ENCODE data around the gene ITGAE. TPM values are rescaled to one million over a fixed set of nuclear protein-coding genes. Genes with fewer than 3 reads are reported as not detected.

The ITGAE gene
- total and polyA plus RNA-seq, 7 donors, result 13.8 to 47.8 (median 23.6) TPM

DNA sequence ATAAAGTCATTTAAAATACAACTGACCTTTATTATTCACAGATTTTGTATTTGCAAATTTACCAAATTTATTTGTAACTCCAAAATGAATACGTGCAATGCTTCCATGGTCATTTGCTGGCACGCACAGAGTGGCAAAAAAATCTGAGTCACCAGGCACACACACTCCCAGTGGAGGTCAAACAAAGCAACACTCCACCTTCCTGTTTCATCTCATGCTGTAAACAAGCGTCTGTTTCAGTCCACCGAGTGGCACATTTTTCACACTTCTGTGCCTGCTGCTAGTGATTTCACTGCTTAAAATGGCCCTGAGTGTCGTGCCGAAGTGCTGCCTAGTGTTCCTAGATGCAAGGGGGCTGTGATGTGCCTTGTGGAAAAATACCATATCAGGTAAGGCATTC is 17.8 kb upstream of the ITGAE start:
- DNase-seq (no peak), ATAC-seq (no peak)
- Histone ChIP-seq H3K4me1 (peaks cover 17% of the 10 kb centered on the region), H3K27me3 (ENCODE audit: insufficient read depth in 3 of 3, low read length in 2 of 3) (no peaks in the 10 kb centered on the region), H3K36me3 (ENCODE audit: insufficient read depth in 1 of 2, low read depth in 1 of 2) (peaks cover 10 to 94% of the 10 kb centered on the region in 2 donors), H3K4me3 (no peak overlapping the region), H3K9me3 (no peaks in the 10 kb centered on the region), H3K27ac (no peak overlapping the region)
- intact Hi-C loops (cut with DNase I), result loop anchor here in 1 of 2 donors (5.0 kb wide), 2 partner anchors 81 to 136 kb away; no protein-coding TSS in a partner anchor
- 85 to 88% (median 87%) methylated on average over 6 of the region's 6 CpGs for WGBS, 3 donors
- TF ChIP-seq, protein P1, sequence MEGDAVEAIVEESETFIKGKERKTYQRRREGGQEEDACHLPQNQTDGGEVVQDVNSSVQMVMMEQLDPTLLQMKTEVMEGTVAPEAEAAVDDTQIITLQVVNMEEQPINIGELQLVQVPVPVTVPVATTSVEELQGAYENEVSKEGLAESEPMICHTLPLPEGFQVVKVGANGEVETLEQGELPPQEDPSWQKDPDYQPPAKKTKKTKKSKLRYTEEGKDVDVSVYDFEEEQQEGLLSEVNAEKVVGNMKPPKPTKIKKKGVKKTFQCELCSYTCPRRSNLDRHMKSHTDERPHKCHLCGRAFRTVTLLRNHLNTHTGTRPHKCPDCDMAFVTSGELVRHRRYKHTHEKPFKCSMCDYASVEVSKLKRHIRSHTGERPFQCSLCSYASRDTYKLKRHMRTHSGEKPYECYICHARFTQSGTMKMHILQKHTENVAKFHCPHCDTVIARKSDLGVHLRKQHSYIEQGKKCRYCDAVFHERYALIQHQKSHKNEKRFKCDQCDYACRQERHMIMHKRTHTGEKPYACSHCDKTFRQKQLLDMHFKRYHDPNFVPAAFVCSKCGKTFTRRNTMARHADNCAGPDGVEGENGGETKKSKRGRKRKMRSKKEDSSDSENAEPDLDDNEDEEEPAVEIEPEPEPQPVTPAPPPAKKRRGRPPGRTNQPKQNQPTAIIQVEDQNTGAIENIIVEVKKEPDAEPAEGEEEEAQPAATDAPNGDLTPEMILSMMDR (IDR thresholded peaks at IDR 0.05), result no peak

DNA sequence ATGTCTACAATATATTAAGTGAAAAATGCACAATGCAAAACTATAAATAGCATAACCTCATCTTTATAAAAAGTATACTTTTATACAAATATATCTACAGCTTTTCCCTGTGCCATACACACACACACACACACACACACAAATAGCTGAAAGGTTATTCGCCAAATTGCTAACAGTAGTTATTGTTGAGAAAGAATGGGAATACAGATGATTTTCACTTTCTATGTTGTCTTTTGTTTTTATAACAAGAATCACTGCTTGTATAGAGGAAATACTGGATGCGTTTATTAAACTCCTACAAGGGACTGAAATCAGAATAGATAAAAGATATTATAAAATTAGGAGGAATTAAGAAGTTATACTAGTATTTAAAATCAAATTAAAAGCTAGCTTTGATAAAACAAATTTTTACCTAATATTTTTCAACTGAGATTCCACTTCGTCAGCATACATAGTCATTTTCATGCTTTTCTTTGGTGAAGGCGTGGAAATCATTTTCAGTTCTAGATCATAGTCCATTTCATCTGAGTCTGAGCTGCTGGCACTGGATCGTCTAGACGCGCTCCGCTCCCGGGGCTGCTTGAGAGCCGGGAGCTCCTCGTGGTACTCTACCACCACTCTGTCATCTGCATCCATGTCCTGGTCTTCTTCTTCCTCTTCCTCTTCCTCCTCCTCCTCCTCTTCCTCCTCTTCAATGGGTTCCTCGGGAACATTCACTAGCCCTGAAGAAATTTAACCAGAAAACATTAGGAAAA is 17.0 kb upstream of the ITGAE start:
- peaks cover 8 to 94% of the 10 kb centered on the region in 2 donors for H3K36me3 ChIP-seq (ENCODE audit: insufficient read depth in 1 of 2, low read depth in 1 of 2)
- no peak overlapping the region for H3K4me3 ChIP-seq
- 91 to 92% (median 91%) methylated on average over 12 of the region's 12 CpGs for WGBS, 3 donors
- no peaks in the 10 kb centered on the region for H3K9me3 ChIP-seq
- ATAC-seq (no peak), DNase-seq (no peak)
- no peaks in the 10 kb centered on the region for H3K27me3 ChIP-seq (ENCODE audit: insufficient read depth in 3 of 3, low read length in 2 of 3)
- TF ChIP-seq, protein P1 (IDR thresholded peaks at IDR 0.05), result no peak
- H3K4me1 ChIP-seq, result peaks cover 17% of the 10 kb centered on the region
- no peak overlapping the region for H3K27ac ChIP-seq
- intact Hi-C loops (cut with DNase I), result loop anchor here in 1 of 2 donors (5.0 kb wide), 2 partner anchors 81 to 136 kb away; no protein-coding TSS in a partner anchor

DNA sequence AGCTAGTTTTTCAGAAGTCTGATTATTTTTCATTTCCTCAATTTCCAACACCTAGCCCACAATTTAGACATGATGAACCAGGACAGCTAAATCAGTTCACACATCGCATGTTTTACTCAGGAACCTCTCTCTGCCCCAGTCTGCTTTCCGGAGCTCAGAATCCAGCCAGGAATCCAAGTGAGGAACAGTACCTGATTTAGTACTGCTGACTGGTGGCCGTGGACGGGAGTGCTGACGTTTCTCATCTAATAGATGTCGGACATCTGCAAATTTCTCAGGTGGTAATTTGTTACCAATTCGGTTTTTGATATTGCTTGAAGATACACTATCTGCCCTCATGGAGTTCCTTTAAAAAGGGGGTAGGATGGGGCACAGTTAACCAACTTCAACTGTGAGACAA is 14.9 kb upstream of the ITGAE start:
- Histone ChIP-seq H3K27me3 (ENCODE audit: insufficient read depth in 3 of 3, low read length in 2 of 3) (no peaks in the 10 kb centered on the region), H3K36me3 (ENCODE audit: insufficient read depth in 1 of 2, low read depth in 1 of 2) (peaks cover 12 to 93% of the 10 kb centered on the region in 2 donors), H3K4me1 (peaks cover 17% of the 10 kb centered on the region), H3K9me3 (no peaks in the 10 kb centered on the region), H3K4me3 (no peak overlapping the region), H3K27ac (peak overlapping the region; percentile 71)
- WGBS, 3 donors, result 65 to 86% (median 75%) methylated on average over 7 of the region's 7 CpGs
- no peak for DNase-seq
- intact Hi-C loops (cut with DNase I), result loop anchor here in 1 of 2 donors (5.0 kb wide), 2 partner anchors 79 to 134 kb away; no protein-coding TSS in a partner anchor
- TF ChIP-seq, protein P1 (IDR thresholded peaks at IDR 0.05), result no peak
- ATAC-seq, result peak in 3 of 4 donors; percentile 24 to 42 (median 42)

- intact Hi-C loops (cut with DNase I), result loop anchor here in 1 of 2 donors (5.0 kb wide), 2 partner anchors 78 to 133 kb away; no protein-coding TSS in a partner anchor
- peaks cover 17% of the 10 kb centered on the region for H3K4me1 ChIP-seq
- no peak for DNase-seq
- TF ChIP-seq, protein P1 (IDR thresholded peaks at IDR 0.05), result no peak
- 28 to 42% (median 33%) methylated on average over 6 of the region's 6 CpGs for WGBS, 3 donors
- H3K27ac ChIP-seq, result peak overlapping the region; percentile 71
- no peaks in the 10 kb centered on the region for H3K27me3 ChIP-seq (ENCODE audit: insufficient read depth in 3 of 3, low read length in 2 of 3)
- peaks cover 14 to 93% of the 10 kb centered on the region in 2 donors for H3K36me3 ChIP-seq (ENCODE audit: insufficient read depth in 1 of 2, low read depth in 1 of 2)
- H3K4me3 ChIP-seq, result no peak overlapping the region
- no peaks in the 10 kb centered on the region for H3K9me3 ChIP-seq
- peak; percentile 81 to 95 (median 94) for ATAC-seq
Observed at GRCh38 chr17:3815122-3815521, 14.1 kb upstream of the ITGAE start.
